PC-3 (cell line): Measurements from ENCODE around the gene IPCEF1. TPM values are rescaled to one million over a fixed set of nuclear protein-coding genes. Genes with fewer than 3 reads are reported as not detected.

Source experiments
- ATAC-seq: fragments of 200-7000 bp; cut with Tn5 transposase; 2 replicates; pipeline ENCODE4 v1.9.1; 2020; ENCODE audit warnings: mild to moderate bottlenecking, moderate library complexity
- BruUV-seq: library from RNA; stranded (reverse); fragments of 400-500 nt; replicated peaks from 2 replicates; lab custom pipeline; 2021; lab: Mats Ljungman, UMichigan
- CTCF ChIA-PET: fragments of 300-600 bp; sonication (Branson Sonifier 250); formaldehyde crosslinking; loops from one replicate; lab custom pipeline; 2022; ENCODE audit warnings: antibody characterized with exemption; lab: Charles Lee
- POLR2A ChIA-PET: fragments of 300-600 bp; sonication (Branson Sonifier 250); formaldehyde crosslinking; loops from one replicate; lab custom pipeline; 2022; ENCODE audit warnings: antibody characterized with exemption; ENCODE audit not compliant: unreplicated experiment; lab: Charles Lee
- DNase-seq: peaks from one replicate; pipeline ENCODE4 v3.0.0-alpha.2; 2015
- H2AFZ ChIP-seq: fragments of 300-600 bp; sonication (generic); 2 replicates; pipeline ENCODE4 v1.6.0; 2016; ENCODE audit warnings: antibody characterized with exemption, low read length
- H3F3A ChIP-seq: fragments of 300-600 bp; sonication (generic); one replicate; pipeline ENCODE4 v1.6.0; 2017; ENCODE audit warnings: antibody characterized with exemption, low read length, control low read depth, mild to moderate bottlenecking; ENCODE audit not compliant: unreplicated experiment
- H3K27ac ChIP-seq: fragments of 300-600 bp; sonication (generic); 2 replicates; pipeline ENCODE4 v1.5.1; 2016; ENCODE audit warnings: mild to moderate bottlenecking, low read length
- H3K27me3 ChIP-seq: fragments of 300-600 bp; sonication (generic); 2 replicates; pipeline ENCODE4 v1.6.1; 2016; ENCODE audit warnings: low read length, mixed read lengths
- H3K36me3 ChIP-seq: fragments of 300-600 bp; sonication (generic); 2 replicates; pipeline ENCODE4 v1.6.1; 2016; ENCODE audit warnings: low read depth, mixed run types, low read length, mixed read lengths
- H3K4me1 ChIP-seq: fragments of 300-600 bp; sonication (generic); 2 replicates; pipeline ENCODE4 v1.5.1; 2016; ENCODE audit warnings: low read length; ENCODE audit not compliant: insufficient read depth
- H3K4me2 ChIP-seq: fragments of 300-600 bp; sonication (generic); 2 replicates; pipeline ENCODE4 v1.6.0; 2016; ENCODE audit warnings: low read length
- H3K4me3 ChIP-seq: fragments of 300-600 bp; sonication (generic); 2 replicates; pipeline ENCODE4 v1.5.1; 2016; ENCODE audit warnings: mild to moderate bottlenecking, low read length, mixed read lengths
- H3K79me2 ChIP-seq: fragments of 300-600 bp; sonication (generic); 2 replicates; pipeline ENCODE4 v1.6.1; 2017; ENCODE audit warnings: low read length, mixed read lengths
- H3K9ac ChIP-seq: fragments of 300-600 bp; sonication (generic); 2 replicates; pipeline ENCODE4 v1.6.0; 2016; ENCODE audit warnings: mild to moderate bottlenecking, low read length
- H3K9me2 ChIP-seq: fragments of 300-600 bp; sonication (generic); replicated peaks from 2 replicates; pipeline ENCODE4 v1.6.1; 2016; ENCODE audit warnings: mixed run types, low read length, mixed read lengths
- H3K9me3 ChIP-seq: fragments of 300-600 bp; sonication (generic); 2 replicates; pipeline ENCODE4 v1.6.1; 2016; ENCODE audit warnings: low read length, mixed read lengths
- H4K20me1 ChIP-seq: fragments of 300-600 bp; sonication (generic); 2 replicates; pipeline ENCODE4 v1.6.1; 2016; ENCODE audit warnings: low read length, mixed read lengths
- EZH2 ChIP-seq: fragments of 300-600 bp; sonication (generic); IDR thresholded peaks from one replicate; pipeline ENCODE4 v1.6.1; 2017; ENCODE audit warnings: antibody characterized with exemption, mild to moderate bottlenecking, low read length; ENCODE audit not compliant: unreplicated experiment
- EZH2phosphoT487 ChIP-seq: fragments of 300-600 bp; sonication (generic); IDR thresholded peaks from 2 replicates; pipeline ENCODE4 v1.6.1; 2018; ENCODE audit warnings: mild to moderate bottlenecking, antibody characterized with exemption, low read length, borderline replicate concordance
- intact Hi-C: fragments of 100-400 bp; cut with micrococcal nuclease; formaldehyde crosslinking; loops from 2 replicates; pipeline ENCODE4 v1.9.0; 2023
- total RNA-seq: library from RNA; depleted of rRNA; stranded (reverse); fragments of >200 nt; gene quantifications from 2 replicates; pipeline ENCODE4 v1.2.3, GENCODE V29; 2014
- TF ChIP-seq, protein P1 (sequence below): fragments of 300-600 bp; sonication (generic); conservative IDR thresholded peaks from 2 replicates; pipeline ENCODE4 v1.5.1; 2017; ENCODE audit warnings: antibody characterized with exemption, low read depth, mild to moderate bottlenecking, low read length

The IPCEF1 gene
- total RNA-seq, 1 experiment from 2014 or later = 0.29 TPM

GRCh38 chr6:154154389-154154967 is 202.1 kb downstream of the IPCEF1 start:
- intact Hi-C loops = loop anchor here (1.0 to 2.0 kb wide), 4 partner anchors 123 to 304 kb away; no protein-coding TSS in a partner anchor
- TF ChIP-seq, protein P1, sequence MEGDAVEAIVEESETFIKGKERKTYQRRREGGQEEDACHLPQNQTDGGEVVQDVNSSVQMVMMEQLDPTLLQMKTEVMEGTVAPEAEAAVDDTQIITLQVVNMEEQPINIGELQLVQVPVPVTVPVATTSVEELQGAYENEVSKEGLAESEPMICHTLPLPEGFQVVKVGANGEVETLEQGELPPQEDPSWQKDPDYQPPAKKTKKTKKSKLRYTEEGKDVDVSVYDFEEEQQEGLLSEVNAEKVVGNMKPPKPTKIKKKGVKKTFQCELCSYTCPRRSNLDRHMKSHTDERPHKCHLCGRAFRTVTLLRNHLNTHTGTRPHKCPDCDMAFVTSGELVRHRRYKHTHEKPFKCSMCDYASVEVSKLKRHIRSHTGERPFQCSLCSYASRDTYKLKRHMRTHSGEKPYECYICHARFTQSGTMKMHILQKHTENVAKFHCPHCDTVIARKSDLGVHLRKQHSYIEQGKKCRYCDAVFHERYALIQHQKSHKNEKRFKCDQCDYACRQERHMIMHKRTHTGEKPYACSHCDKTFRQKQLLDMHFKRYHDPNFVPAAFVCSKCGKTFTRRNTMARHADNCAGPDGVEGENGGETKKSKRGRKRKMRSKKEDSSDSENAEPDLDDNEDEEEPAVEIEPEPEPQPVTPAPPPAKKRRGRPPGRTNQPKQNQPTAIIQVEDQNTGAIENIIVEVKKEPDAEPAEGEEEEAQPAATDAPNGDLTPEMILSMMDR = peak; percentile 69
- TF ChIP-seq EZH2 (no peak), EZH2phosphoT487 (no peak)
- ChIA-PET CTCF (no interaction called here), POLR2A (no interaction called here)
- BruUV-seq = no TSS peak
- no peak overlapping the region for H3K4me3 ChIP-seq
- H3K79me2 ChIP-seq = no peaks in the 10 kb centered on the region
- H4K20me1 ChIP-seq = no peaks in the 10 kb centered on the region
- no peak overlapping the region for H2AFZ ChIP-seq
- H3K4me2 ChIP-seq = no peak overlapping the region
- no peak overlapping the region for H3K27ac ChIP-seq
- H3K9me3 ChIP-seq = no peaks in the 10 kb centered on the region
- H3K9me2 ChIP-seq = no peaks in the 10 kb centered on the region
- DNase-seq (peak; percentile 71), ATAC-seq (no peak)
- H3K9ac ChIP-seq = no peak overlapping the region
- no peaks in the 10 kb centered on the region for H3K4me1 ChIP-seq
- no peaks in the 10 kb centered on the region; the same call in 1 of the 2 replicates for H3K36me3 ChIP-seq
- no peaks in the 10 kb centered on the region for H3F3A ChIP-seq
- no peaks in the 10 kb centered on the region for H3K27me3 ChIP-seq

DNA sequence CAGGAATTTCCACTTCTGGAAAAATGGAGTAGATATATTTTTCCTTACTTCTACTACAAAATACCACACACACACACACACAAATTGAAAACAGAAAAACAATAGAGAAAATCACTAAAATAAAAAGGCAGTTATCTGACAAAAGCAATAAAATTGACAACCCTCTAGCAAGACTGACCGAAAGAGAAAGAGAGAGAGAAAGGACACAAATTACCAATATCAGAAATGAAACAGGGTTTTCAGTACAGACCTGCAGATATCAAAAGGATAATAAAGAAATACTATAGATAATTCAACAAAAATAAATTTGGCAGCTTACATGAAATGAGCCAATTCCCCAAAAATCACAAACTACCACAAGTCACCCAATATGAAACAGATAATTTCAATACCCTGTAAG is 212.8 kb downstream of the IPCEF1 start:
- no peak overlapping the region for H3K9ac ChIP-seq
- no peak overlapping the region for H3K4me2 ChIP-seq
- H3K79me2 ChIP-seq = no peaks in the 10 kb centered on the region
- no peaks in the 10 kb centered on the region for H3K9me3 ChIP-seq
- H2AFZ ChIP-seq = no peak overlapping the region
- BruUV-seq = no TSS peak
- no peak for TF ChIP-seq EZH2
- TF ChIP-seq, protein P1 = no peak
- TF ChIP-seq EZH2phosphoT487 = no peak
- ATAC-seq (no peak), DNase-seq (no peak)
- no peaks in the 10 kb centered on the region for H3F3A ChIP-seq
- intact Hi-C loops = no loop called here
- no peak overlapping the region for H3K27ac ChIP-seq
- no peaks in the 10 kb centered on the region for H4K20me1 ChIP-seq
- ChIA-PET CTCF (no interaction called here), POLR2A (no interaction called here)
- no peaks in the 10 kb centered on the region for H3K9me2 ChIP-seq
- H3K4me3 ChIP-seq = no peak overlapping the region
- no peaks in the 10 kb centered on the region for H3K4me1 ChIP-seq
- no peaks in the 10 kb centered on the region for H3K36me3 ChIP-seq
- H3K27me3 ChIP-seq = peaks cover 4% of the 10 kb centered on the region; the same call in 1 of the 2 replicates

- DNase-seq = no peak
- H3K79me2 ChIP-seq = no peaks in the 10 kb centered on the region
- no peaks in the 10 kb centered on the region for H3F3A ChIP-seq
- no peak overlapping the region for H3K4me3 ChIP-seq
- H3K9ac ChIP-seq = no peak overlapping the region
- BruUV-seq = no TSS peak
- no peak overlapping the region for H3K27ac ChIP-seq
- peaks cover 4% of the 10 kb centered on the region; the same call in 1 of the 2 replicates for H3K27me3 ChIP-seq
- ATAC-seq = no peak
- ChIA-PET POLR2A (no interaction called here), CTCF (interaction anchor here (0.5 kb wide), 1 partner anchor 17 kb away, joined by 3 read pairs; no protein-coding TSS in a partner anchor)
- no peaks in the 10 kb centered on the region for H3K9me3 ChIP-seq
- no peaks in the 10 kb centered on the region for H3K36me3 ChIP-seq
- intact Hi-C loops = no loop called here
- H3K9me2 ChIP-seq = no peaks in the 10 kb centered on the region
- H3K4me2 ChIP-seq = no peak overlapping the region
- H3K4me1 ChIP-seq = no peaks in the 10 kb centered on the region
- no peaks in the 10 kb centered on the region for H4K20me1 ChIP-seq
- H2AFZ ChIP-seq = no peak overlapping the region
- TF ChIP-seq EZH2phosphoT487 = no peak
- TF ChIP-seq, protein P1 = no peak
- no peak for TF ChIP-seq EZH2
Observed at GRCh38 chr6:154140743-154141142, 215.9 kb downstream of the IPCEF1 start.
